Fibroblast of lung (primary cell): Measurements from ENCODE around the gene PJVK. TPM values are rescaled to one million over a fixed set of nuclear protein-coding genes. Genes with fewer than 3 reads are reported as not detected.
"Not testable (repeated sequence)": the region's sequence is repeated elsewhere in the genome, so short reads cannot be mapped to it uniquely, and the experiment has no call there.

Experiments
- DNase-seq, 2 donors: peaks; one replicate each; pipeline versions ENCODE4 v3.0.0 to v3.0.0-alpha.2; 2010; ENCODE audit warnings: low read depth in 2 of 2
- H2AFZ ChIP-seq: 2 replicates; pipeline ENCODE4 v1.5.1; 2012; ENCODE audit warnings: low read length, control low read depth, inconsistent platforms
- H3K27ac ChIP-seq: 2 replicates; pipeline ENCODE4 v1.5.1; 2011; ENCODE audit warnings: low read length, control low read depth; ENCODE audit not compliant: insufficient read depth
- H3K27me3 ChIP-seq: 2 replicates; pipeline ENCODE4 v1.5.1; 2011; ENCODE audit warnings: mild to moderate bottlenecking, low read length; ENCODE audit not compliant: control insufficient read depth, insufficient read depth
- H3K36me3 ChIP-seq: 2 replicates; pipeline ENCODE4 v1.5.1; 2011; ENCODE audit warnings: low read length; ENCODE audit not compliant: control insufficient read depth, insufficient read depth
- H3K4me1 ChIP-seq: 2 replicates; pipeline ENCODE4 v1.5.1; 2011; ENCODE audit warnings: low read length; ENCODE audit not compliant: control insufficient read depth, insufficient read depth; ENCODE audit errors: extremely low read depth
- H3K4me2 ChIP-seq: 2 replicates; pipeline ENCODE4 v1.5.1; 2011; ENCODE audit warnings: low read length, control low read depth; ENCODE audit not compliant: insufficient read depth; ENCODE audit errors: extremely low read depth
- H3K4me3 ChIP-seq, 4 experiments: fragments of 200-600 bp in 1 of 4; sonication (generic) in 1 of 4; replicated peaks in 1 of 4; 2 replicates each; pipeline ENCODE4 v1.5.1; 2011 to 2016; ENCODE audit warnings: low read length in 4 of 4, low read depth in 3 of 4, mild to moderate bottlenecking in 3 of 4, control low read depth in 2 of 4, inconsistent platforms in 1 of 4, mixed read lengths in 1 of 4; ENCODE audit not compliant: insufficient read depth in 1 of 4; ENCODE audit errors: control extremely low read depth in 1 of 4
- H3K79me2 ChIP-seq: 2 replicates; pipeline ENCODE4 v1.5.1; 2012; ENCODE audit warnings: mild to moderate bottlenecking, low read length, inconsistent platforms; ENCODE audit not compliant: control insufficient read depth, insufficient read depth
- H3K9ac ChIP-seq: 2 replicates; pipeline ENCODE4 v1.5.1; 2011; ENCODE audit warnings: mild to moderate bottlenecking, low read length, control low read depth; ENCODE audit not compliant: insufficient read depth
- H3K9me3 ChIP-seq: 2 replicates; pipeline ENCODE4 v1.5.1; 2012; ENCODE audit warnings: low read depth, low read length; ENCODE audit not compliant: control insufficient read depth, insufficient read depth
- H4K20me1 ChIP-seq: 2 replicates; pipeline ENCODE4 v1.5.1; 2011; ENCODE audit warnings: low read length; ENCODE audit not compliant: control insufficient read depth, insufficient read depth; ENCODE audit errors: extremely low read depth
- EZH2 ChIP-seq: IDR thresholded peaks from 2 replicates; pipeline ENCODE4 v1.5.1; 2012; ENCODE audit warnings: low read length, control low read depth, mild to moderate bottlenecking; ENCODE audit errors: missing control alignments
- polyA plus RNA-seq, 2 donors: library from polyadenylated mRNA; depleted of rRNA in 1 of 2; stranded (reverse) in 1 of 2; unstranded in 1 of 2; fragments of >200 nt; gene quantifications; 2 replicates each; pipeline ENCODE4 v1.2.1, GENCODE V29; 2011 to 2012; ENCODE audit warnings: missing spikeins in 1 of 2
- total RNA-seq: library from RNA; depleted of rRNA; stranded (reverse); fragments of >200 nt; gene quantifications from 2 replicates; pipeline ENCODE4 v1.2.1, GENCODE V29; 2014
- TF ChIP-seq, protein P1 (sequence below), 2 donors: IDR thresholded peaks in 1 of 2; conservative IDR thresholded peaks in 1 of 2; 1 replicate in 1 of 2; 2 replicates in 1 of 2; pipeline ENCODE4 v1.5.1; 2011 to 2012; ENCODE audit warnings: low read length in 2 of 2, control low read depth in 1 of 2, inconsistent platforms in 1 of 2, low read depth in 1 of 2, mild to moderate bottlenecking in 1 of 2

Gene PJVK
- total and polyA plus RNA-seq, 2 donors (not counting 1 experiment from before 2014, with no cell fraction given), result 1.4 to 4.3 TPM

DNA sequence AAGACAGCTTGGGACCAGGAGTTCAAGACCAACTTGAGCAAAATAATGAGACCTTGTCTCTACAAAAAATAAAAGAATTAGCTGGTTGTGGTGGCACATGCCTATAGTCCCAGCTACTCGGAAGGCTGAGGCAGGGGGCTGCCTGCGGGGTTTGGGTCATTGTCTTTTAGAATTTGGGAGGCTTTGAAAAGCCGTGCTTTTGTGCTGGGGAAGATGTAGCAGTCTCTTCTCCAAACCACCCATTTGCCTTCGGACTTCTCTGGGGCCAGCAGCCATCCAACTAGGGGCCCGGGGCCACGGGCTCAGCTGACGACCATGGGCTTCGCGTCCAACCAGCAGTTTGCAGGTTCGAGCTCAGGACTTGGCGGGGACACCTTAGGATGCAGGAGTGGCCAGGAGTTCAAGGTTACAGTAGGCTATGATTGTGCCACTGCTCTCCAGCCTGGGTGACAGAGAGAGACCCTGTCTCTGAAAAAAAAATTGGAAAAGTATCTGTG, 6.3 kb downstream of the PJVK start:
- H3K79me2 ChIP-seq, result no peaks in the 10 kb centered on the region
- H3K4me2 ChIP-seq, result no peak overlapping the region
- H3K9ac ChIP-seq, result no peak overlapping the region
- H2AFZ ChIP-seq, result no peak overlapping the region
- no peaks in the 10 kb centered on the region for H3K36me3 ChIP-seq
- no peak overlapping the region for H3K27ac ChIP-seq
- no peaks in the 10 kb centered on the region for H3K4me1 ChIP-seq
- TF ChIP-seq EZH2, result no peak
- TF ChIP-seq, protein P1, sequence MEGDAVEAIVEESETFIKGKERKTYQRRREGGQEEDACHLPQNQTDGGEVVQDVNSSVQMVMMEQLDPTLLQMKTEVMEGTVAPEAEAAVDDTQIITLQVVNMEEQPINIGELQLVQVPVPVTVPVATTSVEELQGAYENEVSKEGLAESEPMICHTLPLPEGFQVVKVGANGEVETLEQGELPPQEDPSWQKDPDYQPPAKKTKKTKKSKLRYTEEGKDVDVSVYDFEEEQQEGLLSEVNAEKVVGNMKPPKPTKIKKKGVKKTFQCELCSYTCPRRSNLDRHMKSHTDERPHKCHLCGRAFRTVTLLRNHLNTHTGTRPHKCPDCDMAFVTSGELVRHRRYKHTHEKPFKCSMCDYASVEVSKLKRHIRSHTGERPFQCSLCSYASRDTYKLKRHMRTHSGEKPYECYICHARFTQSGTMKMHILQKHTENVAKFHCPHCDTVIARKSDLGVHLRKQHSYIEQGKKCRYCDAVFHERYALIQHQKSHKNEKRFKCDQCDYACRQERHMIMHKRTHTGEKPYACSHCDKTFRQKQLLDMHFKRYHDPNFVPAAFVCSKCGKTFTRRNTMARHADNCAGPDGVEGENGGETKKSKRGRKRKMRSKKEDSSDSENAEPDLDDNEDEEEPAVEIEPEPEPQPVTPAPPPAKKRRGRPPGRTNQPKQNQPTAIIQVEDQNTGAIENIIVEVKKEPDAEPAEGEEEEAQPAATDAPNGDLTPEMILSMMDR (conservative IDR thresholded peaks at IDR 0.05 in 1 of 2, IDR thresholded peaks at IDR 0.05 in 1 of 2; ENCODE audit: low read depth in 1 of 2, low read length in 2 of 2), result no peak
- H3K4me3 ChIP-seq, result no peak overlapping the region
- no peak for DNase-seq
- H3K9me3 ChIP-seq, result no peaks in the 10 kb centered on the region
- no peaks in the 10 kb centered on the region for H4K20me1 ChIP-seq
- H3K27me3 ChIP-seq, result no peaks in the 10 kb centered on the region

DNA sequence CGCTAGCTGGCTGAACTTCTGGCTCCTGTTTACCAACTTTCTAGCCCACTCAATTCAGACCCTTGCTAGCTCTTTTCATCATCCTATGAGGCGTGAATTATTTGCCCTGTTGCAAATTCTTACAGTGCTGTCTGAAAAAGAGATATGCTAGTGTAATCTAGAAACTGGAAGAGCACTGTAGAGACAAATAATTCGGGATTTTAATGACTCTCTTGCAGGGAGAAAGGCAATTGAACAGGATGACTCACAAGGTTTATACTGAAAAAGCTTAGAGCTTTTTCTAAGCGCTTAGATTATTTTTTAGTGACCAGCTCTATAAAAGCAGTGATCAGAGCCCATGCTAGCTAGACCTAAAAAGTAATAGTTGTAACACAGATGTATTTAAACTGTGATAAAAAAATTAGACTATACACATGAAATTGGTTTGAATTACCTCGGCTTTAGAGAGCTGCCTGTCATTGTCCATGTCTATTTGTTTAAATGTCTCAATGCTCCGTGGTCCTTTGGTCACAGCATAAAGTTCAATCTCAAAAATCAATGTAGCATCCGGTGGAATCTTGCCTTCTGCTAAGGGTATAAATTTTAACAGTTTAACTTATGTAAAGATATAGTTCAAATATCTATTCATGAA, 18.2 kb downstream of the PJVK start:
- no peak overlapping the region for H3K27ac ChIP-seq
- no peak for DNase-seq
- H3K36me3 ChIP-seq, result no peaks in the 10 kb centered on the region
- no peaks in the 10 kb centered on the region for H3K9me3 ChIP-seq
- no peaks in the 10 kb centered on the region for H4K20me1 ChIP-seq
- no peaks in the 10 kb centered on the region for H3K79me2 ChIP-seq
- TF ChIP-seq, protein P1 (conservative IDR thresholded peaks at IDR 0.05 in 1 of 2, IDR thresholded peaks at IDR 0.05 in 1 of 2; ENCODE audit: low read depth in 1 of 2, low read length in 2 of 2), result no peak
- no peak for TF ChIP-seq EZH2
- no peaks in the 10 kb centered on the region for H3K27me3 ChIP-seq
- no peaks in the 10 kb centered on the region for H3K4me1 ChIP-seq
- no peak overlapping the region for H3K9ac ChIP-seq
- no peak overlapping the region for H3K4me3 ChIP-seq
- H2AFZ ChIP-seq, result no peak overlapping the region
- no peak overlapping the region for H3K4me2 ChIP-seq

DNA sequence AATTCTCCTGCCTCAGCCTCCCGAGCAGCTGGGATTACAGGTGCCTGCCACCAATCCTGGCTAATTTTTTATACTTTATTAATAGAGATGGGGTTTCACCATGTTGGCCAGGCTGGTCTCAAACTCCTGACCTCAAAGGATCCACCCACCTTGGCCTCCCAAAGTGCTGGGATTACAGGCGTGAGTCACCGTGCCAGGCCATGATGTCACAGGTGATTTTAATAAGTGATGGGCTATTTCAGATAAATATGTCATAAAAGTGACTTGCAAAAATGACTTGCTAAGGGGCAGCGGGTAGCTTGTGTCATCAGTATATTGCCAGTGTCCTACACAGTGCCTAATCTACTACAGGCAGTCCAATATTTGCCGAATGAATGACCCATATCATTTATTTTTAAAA, 20.1 kb downstream of the PJVK start:
- not testable (repeated sequence) for H3K9me3 ChIP-seq, H3K36me3 ChIP-seq, H3K9ac ChIP-seq, H3K79me2 ChIP-seq, H3K4me1 ChIP-seq, H3K4me2 ChIP-seq, H3K4me3 ChIP-seq, H4K20me1 ChIP-seq, H3K27me3 ChIP-seq, H3K27ac ChIP-seq, H2AFZ ChIP-seq, DNase-seq
